Left cardiac atrium (tissue), 4 donors: Measurements from ENCODE around the gene LIPA. TPM values are rescaled to one million over a fixed set of nuclear protein-coding genes. Genes with fewer than 3 reads are reported as not detected.
"Not testable (repeated sequence)": the region's sequence is repeated elsewhere in the genome, so short reads cannot be mapped to it uniquely, and the experiment has no call there.

Experiments
- ATAC-seq, 2 donors: fragments of 200-7000 bp; cut with Tn5 transposase; one replicate each; pipeline ENCODE4 v1.9.1; 2020; ENCODE audit warnings: mild to moderate bottlenecking in 2 of 2, moderate library complexity in 2 of 2
- DNase-seq: peaks from one replicate; pipeline ENCODE4 v3.0.0-alpha.2; 2020
- intact Hi-C, 2 donors: fragments of 100-400 bp; cut with DNase I; formaldehyde crosslinking; loops; one replicate each; pipeline versions ENCODE4 v1.14.1 to v1.15.1; 2022 to 2023
- long read RNA-seq: library from polyadenylated mRNA; unstranded; transcript quantifications from one replicate; pipeline ENCODE4 v2.0.0, GENCODE V29; 2021
- total RNA-seq, 2 donors: library from RNA; stranded (reverse); fragmentation: NEBNext Ultra II Directional; extraction: Animal tissue kit (Norgen Biotek cat#: 25700); gene quantifications; one replicate each; pipeline ENCODE4 v1.2.1, GENCODE V29; 2021
- donor health status: DM: no; HTN: yes; CAD: no.
- donor health status: DM: no; HTN: yes; CAD: no; lungs with severe emphysema.
- donor health status: DM: yes; HTN: yes; CAD: no.
- donor health status: Dilated cardiomyopathy.

The LIPA gene
- 10 to 100 TPM; 35.8 to 45.7 TPM for total RNA-seq
- long read RNA-seq, transcript LIPA-202 (10 exons, 2,782 nt): major isoform, 26 of 34 reads
- long read RNA-seq, partial matches to known transcripts: 1 of 34 reads
- long read RNA-seq, other reads (novel, unspliced or antisense): 7 of 34 reads

GRCh38 chr10:89251409-89252224 lies at the start of gene LIPA:
TSS of gene LIPA (minus strand) at chr10:89251775. CDS start at chr10:89247648, 4,127 bp downstream.
- DNase-seq (peak; percentile 98), ATAC-seq (peak; percentile 99 to 100)
- intact Hi-C loops: no loop called here

- no peak for DNase-seq
- intact Hi-C loops: no loop called here
- peak; percentile 70 to 72 for ATAC-seq
Measured at GRCh38 chr10:89301232-89301631, 49.7 kb upstream of the LIPA start.

- intact Hi-C loops: no loop called here
- DNase-seq (no peak), ATAC-seq (no peak)
Measured at GRCh38 chr10:89299031-89299430, 47.5 kb upstream of the LIPA start.

- ATAC-seq (no peak), DNase-seq (no peak)
- intact Hi-C loops: no loop called here
Measured at GRCh38 chr10:89297791-89298190, 46.2 kb upstream of the LIPA start.

GRCh38 chr10:89297356-89297755 lies 45.8 kb upstream of the LIPA start:
- DNase-seq (no peak), ATAC-seq (no peak)
- intact Hi-C loops: no loop called here

- intact Hi-C loops: no loop called here
- DNase-seq (no peak), ATAC-seq (peak; percentile 71 to 79)
Measured at GRCh38 chr10:89296220-89296648, 44.7 kb upstream of the LIPA start.

GRCh38 chr10:89295597-89295996 lies 44.0 kb upstream of the LIPA start:
- intact Hi-C loops: no loop called here
- ATAC-seq: peak; percentile 41 to 61
- DNase-seq: no peak

GRCh38 chr10:89294721-89295239 lies 43.2 kb upstream of the LIPA start:
- no peak for ATAC-seq
- intact Hi-C loops: no loop called here
- DNase-seq: no peak

GRCh38 chr10:89285303-89285702 lies 33.7 kb upstream of the LIPA start:
- DNase-seq, intact Hi-C loops, ATAC-seq: not testable (repeated sequence)

- ATAC-seq, DNase-seq, intact Hi-C loops: not testable (repeated sequence)
Measured at GRCh38 chr10:89284711-89285110, 33.1 kb upstream of the LIPA start.

- DNase-seq: peak; percentile 71
- peak; percentile 93 to 97 for ATAC-seq
- intact Hi-C loops: no loop called here
Measured at GRCh38 chr10:89283936-89284475, 32.4 kb upstream of the LIPA start.

GRCh38 chr10:89283025-89283935 lies 31.7 kb upstream of the LIPA start:
- ATAC-seq: peak; percentile 63 to 67
- DNase-seq: no peak
- intact Hi-C loops: no loop called here

GRCh38 chr10:89281606-89282395 lies 30.2 kb upstream of the LIPA start:
- no peak for ATAC-seq

GRCh38 chr10:89280508-89280907 lies 28.9 kb upstream of the LIPA start:
- intact Hi-C loops: no loop called here
- DNase-seq (no peak), ATAC-seq (no peak)

More at GRCh38 chr10:89281606-89282395, 30.2 kb upstream of the LIPA start:
- intact Hi-C loops: no loop called here
- DNase-seq: no peak

GRCh38 chr10:89279421-89279869 lies 27.9 kb upstream of the LIPA start:
- intact Hi-C loops: no loop called here
- ATAC-seq (no peak), DNase-seq (no peak)

- intact Hi-C loops: no loop called here
- DNase-seq (no peak), ATAC-seq (no peak)
Measured at GRCh38 chr10:89278900-89279392, 27.4 kb upstream of the LIPA start.

- intact Hi-C loops: no loop called here
- DNase-seq (no peak), ATAC-seq (peak; percentile 72 to 85)
Measured at GRCh38 chr10:89278034-89278535, 26.5 kb upstream of the LIPA start.

GRCh38 chr10:89275383-89275782 lies 23.8 kb upstream of the LIPA start:
- ATAC-seq (no peak), DNase-seq (no peak)
- intact Hi-C loops: no loop called here
